AG04449 (cell line): ENCODE measurements around the gene PODXL2.

Experiments
- CTCF ChIA-PET: fragments of 350-600 bp; formaldehyde crosslinking; extraction: SDS; loops from one replicate; lab custom pipeline; 2021; ENCODE audit warnings: antibody characterized with exemption; lab: Yijun Ruan, JAX
- POLR2A ChIA-PET: fragments of 400-600, 350-600 bp; formaldehyde crosslinking; extraction: SDS; loops from one replicate; lab custom pipeline; 2020; ENCODE audit warnings: antibody characterized with exemption, inconsistent platforms; lab: Yijun Ruan, JAX
- DNase-seq: peaks from one replicate; pipeline ENCODE4 v3.0.0-alpha.2; 2010; ENCODE audit warnings: low read depth, low spot score
- H3K4me3 ChIP-seq: 2 replicates; pipeline ENCODE4 v1.5.1; 2011; ENCODE audit warnings: low read depth, mild to moderate bottlenecking, control low read depth, low read length
- CTCF ChIP-seq: IDR thresholded peaks from one replicate; pipeline ENCODE4 v1.5.1; 2011; ENCODE audit warnings: mild to moderate bottlenecking, moderate library complexity, low read length, control low read depth, inconsistent platforms; ENCODE audit not compliant: insufficient read depth; ENCODE audit errors: missing control alignments

The PODXL2 gene

DNA sequence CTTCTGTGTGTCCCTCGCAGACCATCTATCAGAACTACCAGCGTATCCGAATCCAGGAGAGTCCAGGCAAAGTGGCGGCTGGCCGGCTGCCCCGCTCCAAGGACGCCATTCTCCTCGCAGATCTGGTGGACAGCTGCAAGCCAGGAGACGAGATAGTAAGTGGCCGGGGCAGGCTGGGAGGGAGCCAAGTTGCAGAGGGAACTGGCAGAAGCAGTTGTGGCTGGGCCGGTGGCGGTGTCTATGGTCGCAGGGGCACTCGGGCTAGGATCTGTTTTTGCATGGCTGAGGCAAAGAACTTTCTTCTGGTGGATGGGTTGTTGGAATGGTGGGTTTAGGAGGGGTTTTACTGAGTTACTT lies 20.6 kb upstream of the PODXL2 start:
- ChIA-PET CTCF (interaction anchor here (2.2 kb wide), 1 partner anchor 33 kb away, joined by 7 read pairs; no protein-coding TSS in a partner anchor), POLR2A (no interaction called here)
- H3K4me3 ChIP-seq, result no peak overlapping the region
- TF ChIP-seq CTCF, result no peak
- DNase-seq, result no peak

DNA sequence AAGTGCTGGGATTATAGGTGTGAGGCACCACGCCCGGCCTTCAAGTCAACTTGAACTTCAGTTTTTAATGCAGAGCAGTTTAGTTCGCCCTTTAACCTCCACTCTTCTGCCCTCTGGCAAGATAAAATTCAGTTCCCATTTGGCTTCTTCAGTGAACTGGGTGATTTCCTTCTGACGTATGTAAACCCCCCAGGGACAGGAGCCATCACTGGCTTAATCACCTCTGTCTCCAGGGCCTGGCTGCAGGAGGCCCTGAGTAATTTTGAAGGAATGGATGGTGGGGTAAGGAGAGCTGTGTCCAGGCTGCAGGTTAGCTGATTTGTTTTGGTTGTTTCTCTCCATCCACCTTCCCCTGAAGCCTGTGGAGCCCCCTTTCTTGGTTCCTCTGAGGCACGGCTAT lies 18.9 kb upstream of the PODXL2 start:
- DNase-seq, result no peak
- ChIA-PET POLR2A (no interaction called here), CTCF (interaction anchor here (1.6 kb wide), 2 partner anchors 35 to 43 kb away, joined by 4 to 6 read pairs; no protein-coding TSS in a partner anchor)
- no peak overlapping the region for H3K4me3 ChIP-seq
- no peak for TF ChIP-seq CTCF

GRCh38 chr3:127611251-127611650 lies 17.7 kb upstream of the PODXL2 start:
- ChIA-PET POLR2A (no interaction called here), CTCF (interaction anchor here (1.1 to 1.6 kb wide), 4 partner anchors 9 to 41 kb away, joined by 3 to 6 read pairs (median 4); no protein-coding TSS in a partner anchor)
- TF ChIP-seq CTCF, result no peak
- no peak for DNase-seq
- H3K4me3 ChIP-seq, result no peak overlapping the region

GRCh38 chr3:127612966-127613365 lies 16.0 kb upstream of the PODXL2 start:
- POLR2A ChIA-PET, result no interaction called here
- TF ChIP-seq CTCF, result no peak
- no peak overlapping the region for H3K4me3 ChIP-seq
- DNase-seq, result no peak
- CTCF ChIA-PET, result no interaction called here

- no peak for TF ChIP-seq CTCF
- no peak overlapping the region for H3K4me3 ChIP-seq
- ChIA-PET POLR2A (no interaction called here), CTCF (no interaction called here)
- DNase-seq, result no peak
These were observed 15.6 kb upstream of the PODXL2 start for GRCh38 chr3:127613406-127613805.

DNA sequence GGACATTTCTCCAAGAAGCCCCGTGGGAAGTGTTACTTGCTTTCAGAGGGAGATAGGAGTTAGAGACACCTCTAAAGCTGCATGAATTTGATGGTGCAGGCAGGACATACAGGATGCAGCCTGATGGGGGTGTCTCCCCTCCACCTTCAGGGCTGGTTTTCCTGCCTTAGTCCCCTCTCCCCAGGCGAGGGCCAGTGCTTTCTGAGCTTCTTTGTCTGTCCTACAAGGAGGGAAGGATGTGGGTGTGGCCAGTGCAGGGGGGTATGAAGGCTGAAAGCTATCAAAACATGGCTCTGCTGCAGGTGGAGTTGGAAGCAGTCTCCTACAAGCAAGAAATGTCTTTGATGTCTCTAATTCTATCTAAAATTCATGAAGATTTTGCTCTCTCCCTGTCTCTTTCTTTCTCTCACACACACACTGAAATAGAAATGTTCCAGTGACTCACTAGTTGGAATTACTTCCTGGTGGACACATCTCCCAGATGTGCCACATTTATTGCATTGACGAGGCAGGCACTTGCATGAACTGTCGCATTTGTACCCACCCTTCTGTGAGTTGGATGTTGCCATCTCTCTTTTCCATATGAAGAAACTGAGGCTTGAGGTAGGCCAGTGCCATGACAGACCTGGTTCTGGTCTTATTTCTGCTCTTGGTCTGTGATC lies 13.9 kb upstream of the PODXL2 start:
- ChIA-PET POLR2A (no interaction called here), CTCF (interaction anchor here (0.7 to 1.6 kb wide), 2 partner anchors 16 to 20 kb away, joined by 3 read pairs; no protein-coding TSS in a partner anchor)
- no peak for TF ChIP-seq CTCF
- DNase-seq, result no peak
- H3K4me3 ChIP-seq, result no peak overlapping the region
